ENCODE measurements around the gene TH. TPM values are rescaled to one million over a fixed set of nuclear protein-coding genes. Genes with fewer than 3 reads are reported as not detected.

TH gene
- polyA plus RNA-seq, 1 donor from 2014 or later = 3.6 TPM

- H3K9me2 ChIP-seq (ENCODE audit: insufficient read depth, low read length) = no peaks in the 10 kb centered on the region
- H2AFZ ChIP-seq (ENCODE audit: low read depth, low read length) = no peak overlapping the region
- H3K79me2 ChIP-seq (replicated peaks; ENCODE audit: insufficient read depth, low read length) = no peaks in the 10 kb centered on the region
- no peak overlapping the region for H3K27ac ChIP-seq (ENCODE audit: low read length)
- no peaks in the 10 kb centered on the region for H4K20me1 ChIP-seq (ENCODE audit: insufficient read depth)
- H3F3A ChIP-seq (ENCODE audit: insufficient read depth, low read length, poor library complexity, severe bottlenecking) = no peaks in the 10 kb centered on the region
- H3K4me2 ChIP-seq (ENCODE audit: low read length) = no peak overlapping the region
- TF ChIP-seq RAD21 (conservative IDR thresholded peaks at IDR 0.05) (no peak), REST (IDR thresholded peaks at IDR 0.05; ENCODE audit: borderline replicate concordance) (no peak), SMC3 (conservative IDR thresholded peaks at IDR 0.05; ENCODE audit: poor library complexity) (no peak), POLR2AphosphoS5 (IDR thresholded peaks at IDR 0.05) (no peak), CTCF (IDR thresholded peaks at IDR 0.05; ENCODE audit: poor library complexity, severe bottlenecking) (no peak), EZH2 (IDR thresholded peaks at IDR 0.05; ENCODE audit: borderline replicate concordance, insufficient read depth, low read length, poor library complexity, severe bottlenecking) (no peak), EP300 (conservative IDR thresholded peaks at IDR 0.05; ENCODE audit: poor library complexity, severe bottlenecking) (no peak), MXI1 (conservative IDR thresholded peaks at IDR 0.05; ENCODE audit: poor library complexity, severe bottlenecking) (no peak), TAF1 (IDR thresholded peaks at IDR 0.05; ENCODE audit: low read depth) (no peak)
- peaks cover 72% of the 10 kb centered on the region for H3K27me3 ChIP-seq (ENCODE audit: insufficient read depth, low read depth, low read length)
- H3K9ac ChIP-seq (ENCODE audit: low read length) = no peak overlapping the region
- no peak overlapping the region for H3K4me3 ChIP-seq (ENCODE audit: low read length)
- no peaks in the 10 kb centered on the region for H3K9me3 ChIP-seq (ENCODE audit: low read length)
- no peaks in the 10 kb centered on the region for H3K36me3 ChIP-seq (ENCODE audit: insufficient read depth, low read length)
Observed at GRCh38 chr11:2146051-2146450, 25.6 kb downstream of the TH start.

GRCh38 chr11:2144544-2145248 lies 26.9 kb downstream of the TH start:
- TF ChIP-seq TAF1 (IDR thresholded peaks at IDR 0.05; ENCODE audit: low read depth) (no peak), SMC3 (conservative IDR thresholded peaks at IDR 0.05; ENCODE audit: poor library complexity) (no peak), RAD21 (conservative IDR thresholded peaks at IDR 0.05) (no peak), EZH2 (IDR thresholded peaks at IDR 0.05; ENCODE audit: borderline replicate concordance, insufficient read depth, low read length, poor library complexity, severe bottlenecking) (no peak), POLR2AphosphoS5 (IDR thresholded peaks at IDR 0.05) (peak; percentile 29)
- H3K4me2 ChIP-seq (ENCODE audit: low read length) = no peak overlapping the region
- H3F3A ChIP-seq (ENCODE audit: insufficient read depth, low read length, poor library complexity, severe bottlenecking) = no peaks in the 10 kb centered on the region
- no peak overlapping the region for H3K4me3 ChIP-seq (ENCODE audit: low read length)
- no peak overlapping the region for H3K9ac ChIP-seq (ENCODE audit: low read length)
- peaks cover 86% of the 10 kb centered on the region for H3K27me3 ChIP-seq (ENCODE audit: insufficient read depth, low read depth, low read length)
- no peaks in the 10 kb centered on the region for H4K20me1 ChIP-seq (ENCODE audit: insufficient read depth)
- no peak overlapping the region for H2AFZ ChIP-seq (ENCODE audit: low read depth, low read length)
- no peaks in the 10 kb centered on the region for H3K79me2 ChIP-seq (replicated peaks; ENCODE audit: insufficient read depth, low read length)
- no peaks in the 10 kb centered on the region for H3K36me3 ChIP-seq (ENCODE audit: insufficient read depth, low read length)
- H3K27ac ChIP-seq (ENCODE audit: low read length) = no peak overlapping the region
- no peaks in the 10 kb centered on the region for H3K9me2 ChIP-seq (ENCODE audit: insufficient read depth, low read length)
- H3K9me3 ChIP-seq (ENCODE audit: low read length) = no peaks in the 10 kb centered on the region
